ENCODE measurements around the gene LRRC59.

GRCh38 chr17:50364061-50364458, 33.3 kb downstream of the LRRC59 start:
- TF ChIP-seq CTCF (conservative IDR thresholded peaks at IDR 0.05; ENCODE audit: low read depth, low read length): no peak
- no peak for TF ChIP-seq MXI1 (IDR thresholded peaks at IDR 0.05; ENCODE audit: borderline replicate concordance, low read depth, low read length)
- no peak for TF ChIP-seq RCOR1 (IDR thresholded peaks at IDR 0.05; ENCODE audit: insufficient replicate concordance, low read length)
- TF ChIP-seq USF2 (IDR thresholded peaks at IDR 0.05; ENCODE audit: low read depth, low read length): no peak
- no peak for TF ChIP-seq POLR2A (IDR thresholded peaks at IDR 0.05; ENCODE audit: low read depth, low read length)
- TF ChIP-seq RAD21 (IDR thresholded peaks at IDR 0.05; ENCODE audit: low read length): no peak
